Neuronal stem cell (in vitro differentiated cells): ENCODE measurements around the gene ADM5.
A peak's percentile ranks its signal among the peaks of the same experiment; 100 is the strongest.
"Not testable (repeated sequence)": the region's sequence is repeated elsewhere in the genome, so short reads cannot be mapped to it uniquely, and the experiment has no call there.

ENCODE experiments used
- DNase-seq: peaks from one replicate; pipeline ENCODE4 v3.0.0-alpha.2; 2013; ENCODE audit warnings: low spot score
- H2AFZ ChIP-seq: one replicate; pipeline ENCODE4 v1.6.1; 2013; ENCODE audit warnings: mild to moderate bottlenecking, low read length, inconsistent platforms
- H2AK5ac ChIP-seq: 2 replicates; pipeline ENCODE4 v1.6.1; 2013; ENCODE audit warnings: low read depth, mild to moderate bottlenecking, inconsistent platforms, low read length, moderate library complexity, mixed read lengths
- H2BK120ac ChIP-seq: 2 replicates; pipeline ENCODE4 v1.6.1; 2013; ENCODE audit warnings: low read depth, mild to moderate bottlenecking, inconsistent platforms, low read length, moderate library complexity, mixed read lengths
- H2BK12ac ChIP-seq: one replicate; pipeline ENCODE4 v1.6.1; 2013; ENCODE audit warnings: low read length, inconsistent platforms
- H2BK15ac ChIP-seq: 2 replicates; pipeline ENCODE4 v1.6.1; 2013; ENCODE audit warnings: mild to moderate bottlenecking, low read length, inconsistent platforms, mixed read lengths
- H2BK5ac ChIP-seq: one replicate; pipeline ENCODE4 v1.6.1; 2013; ENCODE audit warnings: inconsistent platforms, mild to moderate bottlenecking, low read length, moderate library complexity
- H3K14ac ChIP-seq: one replicate; pipeline ENCODE4 v1.6.1; 2013; ENCODE audit warnings: low read length, inconsistent platforms
- H3K18ac ChIP-seq: 2 replicates; pipeline ENCODE4 v1.6.1; 2013; ENCODE audit warnings: low read length, inconsistent platforms
- H3K23ac ChIP-seq: 2 replicates; pipeline ENCODE4 v1.6.1; 2013; ENCODE audit warnings: low read depth, mild to moderate bottlenecking, mixed read lengths, low read length, inconsistent platforms; ENCODE audit not compliant: poor library complexity
- H3K27ac ChIP-seq: replicated peaks from 3 replicates; pipeline ENCODE4 v1.5.1; 2013; ENCODE audit warnings: low read length, inconsistent platforms
- H3K27me3 ChIP-seq, 3 experiments: 2 replicates each; pipeline ENCODE4 v1.6.1; 2013; ENCODE audit warnings: low read length in 3 of 3, mild to moderate bottlenecking in 2 of 3, inconsistent platforms in 1 of 3, low read depth in 1 of 3, mixed read lengths in 1 of 3, moderate library complexity in 1 of 3; ENCODE audit not compliant: control insufficient read depth in 3 of 3, insufficient read depth in 3 of 3
- H3K36me3 ChIP-seq, 2 donors: replicated peaks in 1 of 2; 2 replicates each; pipeline ENCODE4 v1.6.1; 2013; ENCODE audit warnings: low read length in 2 of 2; ENCODE audit not compliant: control insufficient read depth in 2 of 2, insufficient read depth in 2 of 2
- H3K4ac ChIP-seq: 2 replicates; pipeline ENCODE4 v1.6.1; 2013; ENCODE audit warnings: inconsistent platforms, mild to moderate bottlenecking, low read length, moderate library complexity
- H3K4me1 ChIP-seq, 2 donors: 1 replicate in 1 of 2; 2 replicates in 1 of 2; pipeline ENCODE4 v1.6.1; 2013; ENCODE audit warnings: low read length in 2 of 2, low read depth in 1 of 2; ENCODE audit not compliant: control insufficient read depth in 2 of 2, insufficient read depth in 1 of 2
- H3K4me2 ChIP-seq: one replicate; pipeline ENCODE4 v1.6.1; 2013; ENCODE audit warnings: mild to moderate bottlenecking, low read length, inconsistent platforms; ENCODE audit not compliant: insufficient read depth, poor library complexity, severe bottlenecking
- H3K4me3 ChIP-seq, 2 donors: 2 replicates each; pipeline ENCODE4 v1.5.1; 2013; ENCODE audit warnings: low read length in 2 of 2, mild to moderate bottlenecking in 2 of 2, inconsistent platforms in 1 of 2, moderate library complexity in 1 of 2
- H3K79me1 ChIP-seq: one replicate; pipeline ENCODE4 v1.6.1; 2013; ENCODE audit warnings: low read depth, mild to moderate bottlenecking, inconsistent platforms, low read length, moderate library complexity
- H3K9ac ChIP-seq: one replicate; pipeline ENCODE4 v1.6.1; 2013; ENCODE audit warnings: mild to moderate bottlenecking, low read depth, low read length, inconsistent platforms; ENCODE audit not compliant: poor library complexity
- H3K9me3 ChIP-seq, 2 donors: replicated peaks in 1 of 2; 2 replicates each; pipeline versions ENCODE3 to v1.6.1; 2013; ENCODE audit warnings: low read length in 2 of 2, mild to moderate bottlenecking in 2 of 2, inconsistent platforms in 1 of 2, low read depth in 1 of 2, mixed read lengths in 1 of 2, moderate library complexity in 1 of 2; ENCODE audit not compliant: control insufficient read depth in 2 of 2, insufficient read depth in 1 of 2
- H4K8ac ChIP-seq: one replicate; pipeline ENCODE4 v1.6.1; 2013; ENCODE audit warnings: low read depth, mild to moderate bottlenecking, inconsistent platforms, low read length, moderate library complexity
- H4K91ac ChIP-seq: one replicate; pipeline ENCODE4 v1.6.1; 2013; ENCODE audit warnings: low read length, low read depth, mild to moderate bottlenecking, inconsistent platforms; ENCODE audit not compliant: poor library complexity
- WGBS, 2 donors: extraction: QIAGEN DNeasy Blood & Tissue Kit; methylation state at CpG; one replicate each; pipeline ENCODE4 v1.1.7; 2013; ENCODE audit warnings: missing lambda C conversion rate in 2 of 2, mixed read lengths in 1 of 2; ENCODE audit not compliant: insufficient read length in 2 of 2, insufficient replicate concordance in 1 of 2; ENCODE audit errors: extremely low coverage in 2 of 2; 5-methylcytosine and 5-hydroxymethylcytosine counted together

ADM5 gene

GRCh38 chr19:49718511-49718910, 29.1 kb downstream of the ADM5 start:
- H3K27ac ChIP-seq = no peak overlapping the region
- no peak for DNase-seq
- no peak overlapping the region for H2BK15ac ChIP-seq
- peaks cover 0 to 4% of the 10 kb centered on the region in 2 donors for H3K9me3 ChIP-seq
- H4K8ac ChIP-seq = no peak overlapping the region
- no peak overlapping the region for H3K4me2 ChIP-seq
- no peak overlapping the region for H2BK120ac ChIP-seq
- H2BK5ac ChIP-seq = no peak overlapping the region
- no peak overlapping the region for H3K23ac ChIP-seq
- no peaks in the 10 kb centered on the region for H3K79me1 ChIP-seq
- H2AFZ ChIP-seq = peak overlapping the region; percentile 53
- no peak overlapping the region for H2BK12ac ChIP-seq
- H3K9ac ChIP-seq = no peak overlapping the region
- no peaks in the 10 kb centered on the region for H3K4me1 ChIP-seq
- H3K14ac ChIP-seq = no peak overlapping the region
- no peak overlapping the region for H3K4ac ChIP-seq
- no peak overlapping the region for H2AK5ac ChIP-seq
- H3K36me3 ChIP-seq = peaks cover 3 to 6% of the 10 kb centered on the region in 2 donors
- no CpG with 5 or more reads among the region's 8 CpGs for WGBS, 2 donors
- H3K18ac ChIP-seq = no peak overlapping the region
- H3K27me3 ChIP-seq = no peaks in the 10 kb centered on the region
- H4K91ac ChIP-seq = no peak overlapping the region
- H3K4me3 ChIP-seq = no peak overlapping the region

- no CpG with 5 or more reads among the region's 6 CpGs for WGBS, 2 donors
- peaks cover 0 to 3% of the 10 kb centered on the region in 2 donors for H3K36me3 ChIP-seq
- no peak for DNase-seq
- no peak overlapping the region for H3K27ac ChIP-seq
- no peak overlapping the region for H4K8ac ChIP-seq
- no peak overlapping the region for H2BK12ac ChIP-seq
- H2BK120ac ChIP-seq = no peak overlapping the region
- H2AFZ ChIP-seq = peak overlapping the region; percentile 53
- H3K4me1 ChIP-seq = no peaks in the 10 kb centered on the region
- H3K4me2 ChIP-seq = no peak overlapping the region
- H3K4me3 ChIP-seq = no peak overlapping the region
- peaks cover 0 to 2% of the 10 kb centered on the region in 2 donors for H3K9me3 ChIP-seq
- H3K14ac ChIP-seq = no peak overlapping the region
- no peaks in the 10 kb centered on the region for H3K79me1 ChIP-seq
- no peak overlapping the region for H2BK15ac ChIP-seq
- no peaks in the 10 kb centered on the region for H3K27me3 ChIP-seq
- H3K23ac ChIP-seq = no peak overlapping the region
- H2AK5ac ChIP-seq = no peak overlapping the region
- no peak overlapping the region for H3K4ac ChIP-seq
- H2BK5ac ChIP-seq = no peak overlapping the region
- no peak overlapping the region for H4K91ac ChIP-seq
- no peak overlapping the region for H3K18ac ChIP-seq
- no peak overlapping the region for H3K9ac ChIP-seq
These were observed 29.6 kb downstream of the ADM5 start for GRCh38 chr19:49718991-49719390.

GRCh38 chr19:49719420-49719819, 30.0 kb downstream of the ADM5 start:
- H3K9ac ChIP-seq, H2BK120ac ChIP-seq, H3K4me1 ChIP-seq, H3K23ac ChIP-seq, H4K91ac ChIP-seq, H3K4me3 ChIP-seq, H3K9me3 ChIP-seq, DNase-seq, H3K27ac ChIP-seq, H2BK5ac ChIP-seq, H3K4me2 ChIP-seq, H2AK5ac ChIP-seq, H3K4ac ChIP-seq, H3K14ac ChIP-seq, H3K27me3 ChIP-seq, H3K36me3 ChIP-seq, H2BK12ac ChIP-seq, H4K8ac ChIP-seq, H2BK15ac ChIP-seq, H3K79me1 ChIP-seq, H2AFZ ChIP-seq: not testable (repeated sequence)
- no CpG with 5 or more reads among the region's 22 CpGs for WGBS, 2 donors
- H3K18ac ChIP-seq = peak overlapping the region; percentile 11

DNA sequence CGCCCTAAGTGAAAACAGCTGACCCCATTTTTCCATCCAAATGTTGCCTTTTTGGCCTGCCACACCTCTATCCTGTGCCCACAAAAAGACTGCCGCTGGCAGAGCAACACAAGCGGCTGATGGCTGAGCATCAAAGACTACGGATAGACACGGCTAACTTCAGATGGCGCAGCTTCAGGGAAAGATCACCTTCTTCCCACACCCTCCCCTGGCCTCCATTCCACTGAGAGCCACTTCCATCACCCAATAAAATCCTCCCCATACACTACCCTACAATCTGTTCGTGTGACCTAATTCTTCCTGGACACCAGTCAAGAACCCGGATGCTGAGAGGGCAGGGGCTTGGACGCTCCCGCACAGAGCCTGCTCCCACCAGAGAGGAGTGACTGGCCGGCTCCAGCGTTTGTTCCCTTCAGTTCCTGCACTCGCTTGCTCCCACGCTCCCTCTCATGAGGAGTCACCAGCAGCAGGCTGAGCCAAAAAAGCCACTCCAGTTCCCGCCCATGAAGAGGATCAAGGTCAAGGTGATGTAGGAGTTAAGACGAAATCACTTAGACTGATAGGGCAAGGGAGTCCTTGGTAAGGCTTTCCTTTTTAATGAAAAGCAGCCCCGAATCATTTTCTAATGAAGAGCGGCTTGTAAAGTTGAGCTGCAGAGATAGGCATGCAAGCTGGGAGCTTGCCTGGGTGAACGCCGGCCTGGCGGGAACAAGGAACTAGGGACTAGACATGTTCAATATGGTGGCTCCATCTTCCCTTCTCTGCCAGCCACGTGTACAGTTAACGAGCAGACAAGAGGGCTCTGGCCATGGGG, 38.0 kb downstream of the ADM5 start:
- Histone ChIP-seq H3K4me2 (no peak overlapping the region), H3K27ac (no peak overlapping the region), H3K4me3 (no peak overlapping the region), H3K27me3 (no peaks in the 10 kb centered on the region), H3K18ac (no peak overlapping the region), H2AFZ (peak overlapping the region; percentile 69), H3K9me3 (peaks cover 0 to 3% of the 10 kb centered on the region in 2 donors), H3K9ac (no peak overlapping the region), H4K8ac (no peak overlapping the region), H2AK5ac (no peak overlapping the region), H3K36me3 (no peaks in the 10 kb centered on the region), H2BK120ac (no peak overlapping the region), H2BK15ac (no peak overlapping the region), H3K4ac (no peak overlapping the region), H2BK5ac (no peak overlapping the region), H4K91ac (no peak overlapping the region), H2BK12ac (no peak overlapping the region), H3K14ac (no peak overlapping the region), H3K79me1 (no peaks in the 10 kb centered on the region), H3K4me1 (no peaks in the 10 kb centered on the region), H3K23ac (no peak overlapping the region)
- no peak for DNase-seq
- no CpG with 5 or more reads among the region's 23 CpGs for WGBS, 2 donors
